GM12878 (cell line): Measurements from ENCODE around the gene ORAI3.

Experiments used
- EGR1 ChIP-seq, 2 experiments: IDR thresholded peaks; 1 replicate in 1 of 2; 2 replicates in 1 of 2; pipeline ENCODE4 v1.6.1; 2011 to 2012; ENCODE audit warnings: low read depth in 2 of 2, low read length in 2 of 2, borderline replicate concordance in 1 of 2, mild to moderate bottlenecking in 1 of 2, moderate library complexity in 1 of 2
- LARP7 ChIP-seq: fragments of 450-650 bp; IDR thresholded peaks from 2 replicates; pipeline ENCODE4 v1.6.1; 2017; ENCODE audit warnings: mild to moderate bottlenecking
- NFYA ChIP-seq: IDR thresholded peaks from 2 replicates; pipeline ENCODE4 v1.6.1; 2011; ENCODE audit warnings: low read depth, mild to moderate bottlenecking, low read length, improper control_type of control experiment, borderline replicate concordance
- PAX5 ChIP-seq: IDR thresholded peaks from 2 replicates; pipeline ENCODE4 v1.6.1; 2011; ENCODE audit warnings: low read depth, low read length, borderline replicate concordance
- POLR2A ChIP-seq: IDR thresholded peaks from 2 replicates; pipeline ENCODE4 v1.6.1; 2011; ENCODE audit warnings: low read depth, mild to moderate bottlenecking, low read length
- POLR2AphosphoS5 ChIP-seq: IDR thresholded peaks from 2 replicates; pipeline ENCODE4 v1.6.1; 2011; ENCODE audit warnings: mild to moderate bottlenecking, low read length, inconsistent platforms
- RAD21 ChIP-seq: IDR thresholded peaks from 2 replicates; pipeline ENCODE4 v1.6.1; 2011; ENCODE audit warnings: mild to moderate bottlenecking, low read depth, low read length, moderate library complexity; ENCODE audit not compliant: insufficient read depth
- SUZ12 ChIP-seq: fragments of 200-600 bp; sonication (generic); IDR thresholded peaks from one replicate; pipeline ENCODE4 v1.6.1; 2018; ENCODE audit warnings: antibody characterized with exemption, mild to moderate bottlenecking; ENCODE audit not compliant: unreplicated experiment
- YY1 ChIP-seq: IDR thresholded peaks from 2 replicates; pipeline ENCODE4 v1.6.1; 2011; ENCODE audit warnings: low read depth, mild to moderate bottlenecking, low read length
- ZNF207 ChIP-seq: fragments of 450-650 bp; IDR thresholded peaks from 2 replicates; pipeline ENCODE4 v1.6.1; 2014; ENCODE audit warnings: antibody characterized with exemption, mild to moderate bottlenecking, borderline replicate concordance
- ZNF24 ChIP-seq: fragments of 450-650 bp; IDR thresholded peaks from 2 replicates; pipeline ENCODE4 v1.6.1; 2017; ENCODE audit warnings: antibody characterized with exemption, mild to moderate bottlenecking
- TF ChIP-seq, protein P1 (sequence below), 3 experiments: IDR thresholded peaks in 2 of 3; conservative IDR thresholded peaks in 1 of 3; 2 replicates each; pipeline ENCODE4 v1.5.1; 2011; ENCODE audit warnings: low read depth in 3 of 3, low read length in 3 of 3, mild to moderate bottlenecking in 3 of 3, control low read depth in 2 of 3, moderate library complexity in 2 of 3, inconsistent platforms in 1 of 3, mixed read lengths in 1 of 3; ENCODE audit not compliant: control insufficient read depth in 2 of 3, insufficient read depth in 1 of 3; ENCODE audit errors: extremely low read depth in 1 of 3
- TF ChIP-seq, protein P2 (sequence below): fragments of 450-650 bp; IDR thresholded peaks from 2 replicates; pipeline ENCODE4 v1.6.1; 2016; ENCODE audit warnings: mild to moderate bottlenecking
- TF ChIP-seq, protein P3 (sequence below): fragments of 450-650 bp; IDR thresholded peaks from 2 replicates; pipeline ENCODE4 v1.6.1; 2014; ENCODE audit warnings: mild to moderate bottlenecking

DNA sequence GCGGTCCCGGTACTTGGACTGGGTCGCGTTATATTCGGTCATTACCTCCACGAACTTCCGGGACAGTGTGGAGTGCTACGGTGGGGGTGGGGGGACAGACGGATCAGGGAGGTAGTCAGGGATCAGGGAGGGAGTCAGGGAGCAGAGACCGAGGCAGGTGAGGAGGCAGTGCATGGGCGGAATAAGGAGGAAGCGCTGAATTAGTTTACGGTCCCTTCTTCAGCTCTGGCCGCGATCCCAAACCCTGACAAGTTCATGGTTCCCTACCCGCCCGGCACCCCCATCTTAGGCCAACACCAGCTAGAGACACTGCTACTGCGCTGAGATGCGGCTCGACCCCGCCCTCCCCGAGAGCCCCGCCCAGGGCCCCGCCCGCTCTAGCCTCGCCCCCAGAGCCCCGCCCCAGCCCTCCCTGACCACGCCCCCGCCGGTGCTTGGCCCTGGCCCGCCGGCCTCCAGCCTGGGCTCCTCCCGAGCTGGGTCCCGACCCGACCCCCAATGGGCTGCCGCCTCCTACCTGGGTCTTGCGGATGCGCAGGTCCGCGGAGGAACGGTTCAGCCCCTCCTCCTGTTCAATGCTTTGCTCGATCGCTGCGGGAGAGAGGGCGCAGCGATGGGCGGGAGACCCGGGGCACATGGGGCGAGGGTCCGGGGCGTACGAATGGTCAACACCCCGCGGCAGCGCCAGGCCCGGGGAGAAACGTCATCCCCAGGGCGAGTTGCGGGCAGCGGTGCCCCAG is 48.3 kb downstream of the ORAI3 start:
- TF ChIP-seq POLR2A, result peak; percentile 85
- TF ChIP-seq, protein P1, sequence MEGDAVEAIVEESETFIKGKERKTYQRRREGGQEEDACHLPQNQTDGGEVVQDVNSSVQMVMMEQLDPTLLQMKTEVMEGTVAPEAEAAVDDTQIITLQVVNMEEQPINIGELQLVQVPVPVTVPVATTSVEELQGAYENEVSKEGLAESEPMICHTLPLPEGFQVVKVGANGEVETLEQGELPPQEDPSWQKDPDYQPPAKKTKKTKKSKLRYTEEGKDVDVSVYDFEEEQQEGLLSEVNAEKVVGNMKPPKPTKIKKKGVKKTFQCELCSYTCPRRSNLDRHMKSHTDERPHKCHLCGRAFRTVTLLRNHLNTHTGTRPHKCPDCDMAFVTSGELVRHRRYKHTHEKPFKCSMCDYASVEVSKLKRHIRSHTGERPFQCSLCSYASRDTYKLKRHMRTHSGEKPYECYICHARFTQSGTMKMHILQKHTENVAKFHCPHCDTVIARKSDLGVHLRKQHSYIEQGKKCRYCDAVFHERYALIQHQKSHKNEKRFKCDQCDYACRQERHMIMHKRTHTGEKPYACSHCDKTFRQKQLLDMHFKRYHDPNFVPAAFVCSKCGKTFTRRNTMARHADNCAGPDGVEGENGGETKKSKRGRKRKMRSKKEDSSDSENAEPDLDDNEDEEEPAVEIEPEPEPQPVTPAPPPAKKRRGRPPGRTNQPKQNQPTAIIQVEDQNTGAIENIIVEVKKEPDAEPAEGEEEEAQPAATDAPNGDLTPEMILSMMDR (IDR thresholded peaks at IDR 0.05 in 2 of 3, conservative IDR thresholded peaks at IDR 0.05 in 1 of 3; ENCODE audit: control insufficient read depth in 2 of 3, extremely low read depth in 1 of 3, insufficient read depth in 1 of 3, low read depth in 3 of 3, low read length in 3 of 3), result no peak
- TF ChIP-seq POLR2AphosphoS5, result peak; percentile 88
- TF ChIP-seq, protein P2, sequence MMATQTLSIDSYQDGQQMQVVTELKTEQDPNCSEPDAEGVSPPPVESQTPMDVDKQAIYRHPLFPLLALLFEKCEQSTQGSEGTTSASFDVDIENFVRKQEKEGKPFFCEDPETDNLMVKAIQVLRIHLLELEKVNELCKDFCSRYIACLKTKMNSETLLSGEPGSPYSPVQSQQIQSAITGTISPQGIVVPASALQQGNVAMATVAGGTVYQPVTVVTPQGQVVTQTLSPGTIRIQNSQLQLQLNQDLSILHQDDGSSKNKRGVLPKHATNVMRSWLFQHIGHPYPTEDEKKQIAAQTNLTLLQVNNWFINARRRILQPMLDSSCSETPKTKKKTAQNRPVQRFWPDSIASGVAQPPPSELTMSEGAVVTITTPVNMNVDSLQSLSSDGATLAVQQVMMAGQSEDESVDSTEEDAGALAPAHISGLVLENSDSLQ, result no peak
- peak; percentile 53; the same call in 1 of the 2 replicates for TF ChIP-seq PAX5
- TF ChIP-seq ZNF24, result no peak
- TF ChIP-seq LARP7, result no peak
- TF ChIP-seq EGR1 (IDR thresholded peaks at IDR 0.05; ENCODE audit: borderline replicate concordance in 1 of 2, low read depth in 2 of 2, low read length in 2 of 2), result 0 out of 3 replicates have a peak, but pooled peaks of 1 of the 2 experiments have one; percentile 2
- TF ChIP-seq, protein P3, sequence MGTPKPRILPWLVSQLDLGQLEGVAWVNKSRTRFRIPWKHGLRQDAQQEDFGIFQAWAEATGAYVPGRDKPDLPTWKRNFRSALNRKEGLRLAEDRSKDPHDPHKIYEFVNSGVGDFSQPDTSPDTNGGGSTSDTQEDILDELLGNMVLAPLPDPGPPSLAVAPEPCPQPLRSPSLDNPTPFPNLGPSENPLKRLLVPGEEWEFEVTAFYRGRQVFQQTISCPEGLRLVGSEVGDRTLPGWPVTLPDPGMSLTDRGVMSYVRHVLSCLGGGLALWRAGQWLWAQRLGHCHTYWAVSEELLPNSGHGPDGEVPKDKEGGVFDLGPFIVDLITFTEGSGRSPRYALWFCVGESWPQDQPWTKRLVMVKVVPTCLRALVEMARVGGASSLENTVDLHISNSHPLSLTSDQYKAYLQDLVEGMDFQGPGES, result no peak
- TF ChIP-seq YY1, result peak; percentile 75
- TF ChIP-seq ZNF207, result no peak
- TF ChIP-seq RAD21, result no peak
- TF ChIP-seq SUZ12, result no peak
- no peak for TF ChIP-seq NFYA
